K562 (cell line): ENCODE data around the gene MSH3. TPM values are rescaled to one million over a fixed set of nuclear protein-coding genes. Genes with fewer than 3 reads are reported as not detected.

Experiments used
- ATAC-seq: fragments of 200-7000 bp; cut with Tn5 transposase; 3 replicates; pipeline ENCODE4 v1.9.1; 2020; ENCODE audit warnings: moderate library complexity
- BruUV-seq: library from RNA; stranded (reverse); fragments of 400-500 nt; replicated peaks from 2 replicates; lab custom pipeline; 2021; lab: Mats Ljungman, UMichigan
- CTCF ChIA-PET: fragments of 300-600 bp; formaldehyde crosslinking; extraction: SDS; loops from one replicate; lab custom pipeline; 2021; ENCODE audit warnings: low intra/inter-chr PET ratio; lab: Yijun Ruan, JAX
- POLR2A ChIA-PET: fragments of 300-600, 350-650 bp; sonication (Branson Sonifier 250); formaldehyde crosslinking; extraction: SDS; loops from one replicate; lab custom pipeline; 2021; ENCODE audit warnings: antibody characterized with exemption, inconsistent platforms; lab: Yijun Ruan, JAX
- DNase-seq, 4 experiments: peaks; one replicate each; pipeline versions ENCODE4 v3.0.0 to v3.0.0-alpha.2; 2011 to 2018; ENCODE audit warnings: low spot score in 3 of 4, mixed read lengths in 3 of 4; ENCODE audit errors: extremely low read depth in 1 of 4
- FAIRE-seq: peaks from 2 replicates; lab custom pipeline; 2011; peaks lifted over from hg19 to GRCh38; lab: Jason Lieb, UNC
- H2AFZ ChIP-seq: 2 replicates; pipeline ENCODE4 v1.6.0; 2011; ENCODE audit warnings: low read depth, low read length, control low read depth, inconsistent platforms
- H3K27ac ChIP-seq: fragments of 200-600 bp; 3 replicates; pipeline ENCODE4 v1.8.0; 2011; ENCODE audit warnings: low read depth, mild to moderate bottlenecking, control low read depth, inconsistent platforms, low read length, moderate library complexity, mixed read lengths; ENCODE audit errors: extremely low read depth
- H3K27me3 ChIP-seq, 2 experiments: fragments of 300-600 bp in 1 of 2; 2 replicates in 1 of 2; 3 replicates in 1 of 2; pipeline versions ENCODE4 v1.6.0 to v1.8.0; 2011; ENCODE audit warnings: inconsistent platforms in 2 of 2, low read length in 2 of 2, mild to moderate bottlenecking in 1 of 2, mixed read lengths in 1 of 2, moderate library complexity in 1 of 2; ENCODE audit not compliant: control insufficient read depth in 2 of 2, insufficient read depth in 2 of 2
- H3K36me3 ChIP-seq: fragments of 300-600 bp; 3 replicates; pipeline ENCODE4 v1.8.0; 2011; ENCODE audit warnings: mild to moderate bottlenecking, low read length, inconsistent platforms; ENCODE audit not compliant: control insufficient read depth, insufficient read depth
- H3K4me1 ChIP-seq, 2 experiments: fragments of 200-600 bp in 1 of 2; replicated peaks in 1 of 2; 2 replicates in 1 of 2; 3 replicates in 1 of 2; pipeline versions ENCODE4 v1.5.1 to v1.8.0; 2011; ENCODE audit warnings: inconsistent platforms in 2 of 2, low read length in 2 of 2, mild to moderate bottlenecking in 1 of 2, mixed read lengths in 1 of 2, moderate library complexity in 1 of 2; ENCODE audit not compliant: control insufficient read depth in 2 of 2, insufficient read depth in 2 of 2
- H3K4me2 ChIP-seq: 2 replicates; pipeline ENCODE4 v1.6.1; 2011; ENCODE audit warnings: low read length, control low read depth, inconsistent platforms, mixed read lengths; ENCODE audit not compliant: insufficient read depth
- H3K4me3 ChIP-seq: fragments of 200-600 bp; sonication (generic), shearing (Covaris generic); 2 replicates; pipeline ENCODE4 v1.5.1; 2016; ENCODE audit warnings: control low read depth, inconsistent platforms
- H3K79me2 ChIP-seq: fragments of 200-600 bp; 3 replicates; pipeline ENCODE4 v1.8.0; 2011; ENCODE audit warnings: low read length, inconsistent platforms; ENCODE audit not compliant: control insufficient read depth, insufficient read depth
- H3K9ac ChIP-seq, 2 experiments: 2 replicates each; pipeline versions ENCODE4 v1.6.0 to v1.6.1; 2011; ENCODE audit warnings: low read depth in 2 of 2, low read length in 2 of 2, control low read depth in 1 of 2, inconsistent platforms in 1 of 2, mild to moderate bottlenecking in 1 of 2, mixed read lengths in 1 of 2; ENCODE audit not compliant: insufficient read depth in 1 of 2
- H3K9me1 ChIP-seq: one replicate; pipeline ENCODE4 v1.6.0; 2011; ENCODE audit warnings: inconsistent platforms, mild to moderate bottlenecking, low read length, moderate library complexity; ENCODE audit not compliant: control insufficient read depth, insufficient read depth
- H3K9me3 ChIP-seq: replicated peaks from 2 replicates; pipeline ENCODE4 v1.5.1; 2011; ENCODE audit warnings: low read depth, low read length, inconsistent platforms; ENCODE audit not compliant: control insufficient read depth, insufficient read depth
- H4K20me1 ChIP-seq: replicated peaks from 2 replicates; pipeline ENCODE4 v1.6.1; 2011; ENCODE audit warnings: low read length, inconsistent platforms, mixed read lengths; ENCODE audit not compliant: control insufficient read depth, insufficient read depth
- COPS2 ChIP-seq: fragments of 450-650 bp; conservative IDR thresholded peaks from 2 replicates; pipeline ENCODE4 v1.6.1; 2016; ENCODE audit warnings: mild to moderate bottlenecking, moderate library complexity
- EWSR1 ChIP-seq: fragments of 450-650 bp; IDR thresholded peaks from 2 replicates; pipeline ENCODE4 v1.6.1; 2018; ENCODE audit warnings: borderline replicate concordance, mild to moderate bottlenecking, low read depth, moderate library complexity; ENCODE audit not compliant: partially characterized antibody
- MXI1 ChIP-seq: IDR thresholded peaks from 2 replicates; pipeline ENCODE4 v1.6.1; 2011; ENCODE audit warnings: low read depth, mild to moderate bottlenecking, improper control_type of control experiment, low read length
- NFE2 ChIP-seq: IDR thresholded peaks from 2 replicates; pipeline ENCODE4 v1.6.1; 2014; ENCODE audit warnings: antibody characterized with exemption, low read depth
- ZNF76 ChIP-seq: fragments of 250-450 bp; sonication (Bioruptor Pico); IDR thresholded peaks from 2 replicates; pipeline ENCODE4 v1.4.0; 2020; ENCODE audit warnings: mild to moderate bottlenecking, moderate library complexity, borderline replicate concordance
- in situ Hi-C: fragments of 300-500 bp; cut with MboI; formaldehyde crosslinking; loops from 4 replicates; pipeline ENCODE4 v1.15.0; 2018; ENCODE audit warnings: inconsistent platforms, mixed read lengths
- intact Hi-C: fragments of 100-400 bp; cut with micrococcal nuclease; formaldehyde crosslinking; loops from 2 replicates; pipeline ENCODE4 v1.14.2; 2022
- polyA plus RNA-seq, 8 experiments: library from polyadenylated mRNA; depleted of rRNA in 4 of 8; stranded (reverse) in 5 of 8; unstranded in 3 of 8; fragments of >200 nt; fragmentation: Nextera tagmentation in 2 of 8; fragmentation: Illumina TruSeq in 1 of 8; extraction: Ambion mirVana in 2 of 8; extraction: Trizol in 1 of 8; gene quantifications; 2 replicates each; pipeline versions ENCODE4 v1.2.1 to v1.2.3, GENCODE V29; 2011 to 2014; ENCODE audit warnings: inconsistent platforms in 1 of 8, missing spikeins in 1 of 8
- total RNA-seq, 7 experiments: library from RNA; depleted of rRNA in 6 of 7; stranded (reverse); fragments of >200 nt in 6 of 7; fragmentation: Illumina TruSeq in 2 of 7; extraction: Trizol in 2 of 7; gene quantifications; 2 replicates each; pipeline versions ENCODE4 v1.2.1 to v1.2.3, GENCODE V29; 2011 to 2021; ENCODE audit warnings: low replicate concordance in 1 of 7
- TF ChIP-seq, protein P1 (sequence below): fragments of 250-450 bp; sonication (Bioruptor Pico); IDR thresholded peaks from 2 replicates; pipeline ENCODE4 v1.5.1; 2021; ENCODE audit warnings: mild to moderate bottlenecking

The MSH3 gene
- total and polyA plus RNA-seq, 9 of the 15 experiments (the other 6 are each of a cell fraction or from before 2014, with no cell fraction given): 3.9 to 17.2 (median 13.2) TPM

DNA sequence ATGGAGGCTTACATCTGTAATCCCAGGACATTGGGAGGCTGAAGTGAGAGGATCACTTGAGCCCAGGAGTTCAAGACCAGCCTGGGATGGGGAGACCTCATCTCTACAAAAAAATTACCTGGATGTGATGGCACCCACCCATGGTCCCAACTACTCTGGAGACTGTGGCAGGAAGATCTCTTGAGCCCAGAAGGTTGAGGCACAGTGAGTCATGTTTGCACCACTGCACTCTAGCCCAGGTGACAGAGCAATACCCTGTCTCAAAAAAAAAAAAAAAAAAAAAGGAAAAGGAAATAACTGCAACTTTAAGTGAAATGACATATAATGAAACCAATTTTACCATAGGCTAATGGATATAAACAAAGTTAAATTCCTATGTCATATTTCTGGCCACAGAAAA, 152.5 kb downstream of the MSH3 start:
- FAIRE-seq (no peak), ATAC-seq (no peak), DNase-seq (no peak)
- BruUV-seq: no TSS peak
- ChIA-PET POLR2A (interaction anchor here (0.6 kb wide), 1 partner anchor 9 kb away, joined by 3 read pairs; no protein-coding TSS in a partner anchor), CTCF (no interaction called here)
- Histone ChIP-seq H3K27ac (no peak overlapping the region), H3K9me1 (no peaks in the 10 kb centered on the region), H3K9me3 (no peaks in the 10 kb centered on the region), H3K79me2 (no peaks in the 10 kb centered on the region), H3K9ac (no peak overlapping the region), H3K4me1 (no peaks in the 10 kb centered on the region), H3K36me3 (peaks cover 3% of the 10 kb centered on the region; the same call in 1 of the 3 replicates), H2AFZ (no peak overlapping the region), H3K27me3 (no peaks in the 10 kb centered on the region), H4K20me1 (no peaks in the 10 kb centered on the region), H3K4me2 (no peak overlapping the region), H3K4me3 (no peak overlapping the region)
- intact Hi-C loops (no loop called here), in situ Hi-C loops (no loop called here)
- TF ChIP-seq EWSR1: no peak
- TF ChIP-seq NFE2: no peak
- TF ChIP-seq, protein P1, sequence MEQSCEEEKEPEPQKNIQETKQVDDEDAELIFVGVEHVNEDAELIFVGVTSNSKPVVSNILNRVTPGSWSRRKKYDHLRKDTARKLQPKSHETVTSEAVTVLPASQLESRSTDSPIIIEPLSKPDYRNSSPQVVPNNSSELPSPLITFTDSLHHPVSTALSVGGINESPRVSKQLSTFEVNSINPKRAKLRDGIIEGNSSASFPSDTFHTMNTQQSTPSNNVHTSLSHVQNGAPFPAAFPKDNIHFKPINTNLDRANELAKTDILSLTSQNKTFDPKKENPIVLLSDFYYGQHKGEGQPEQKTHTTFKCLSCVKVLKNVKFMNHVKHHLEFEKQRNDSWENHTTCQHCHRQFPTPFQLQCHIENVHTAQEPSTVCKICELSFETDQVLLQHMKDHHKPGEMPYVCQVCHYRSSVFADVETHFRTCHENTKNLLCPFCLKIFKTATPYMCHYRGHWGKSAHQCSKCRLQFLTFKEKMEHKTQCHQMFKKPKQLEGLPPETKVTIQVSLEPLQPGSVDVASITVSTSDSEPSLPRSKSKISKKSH (CRISPR knock-in tag): no peak
- TF ChIP-seq MXI1: no peak
- TF ChIP-seq ZNF76 (CRISPR knock-in tag): no peak
- TF ChIP-seq COPS2: no peak
